Right atrium auricular region (tissue), 2 donors: ENCODE results near the gene TSPAN4. TPM values are rescaled to one million over a fixed set of nuclear protein-coding genes. Genes with fewer than 3 reads are reported as not detected.

Experiments
- DNase-seq: peaks from one replicate; pipeline ENCODE4 v3.0.0-alpha.2; 2019; ENCODE audit warnings: low spot score
- H3K27ac ChIP-seq, 2 donors: fragments of 200-600 bp; sonication (generic); 1 replicate in 1 of 2; 2 replicates in 1 of 2; pipeline ENCODE4 v1.5.1; 2016 to 2019
- H3K27me3 ChIP-seq, 2 donors: fragments of 200-600 bp; sonication (generic); one replicate each; pipeline versions ENCODE4 v1.5.1 to v1.6.0; 2017 to 2019
- H3K36me3 ChIP-seq: fragments of 200-600 bp; sonication (generic); one replicate; pipeline ENCODE4 v1.5.1; 2016
- H3K4me1 ChIP-seq, 2 donors: fragments of 200-600 bp; sonication (generic); one replicate each; pipeline versions ENCODE4 v1.5.1 to v1.6.0; 2017 to 2019
- H3K4me3 ChIP-seq, 2 donors: fragments of 200-600 bp; sonication (generic); 1 replicate in 1 of 2; 2 replicates in 1 of 2; pipeline ENCODE4 v1.5.1; 2017 to 2019; ENCODE audit warnings: mild to moderate bottlenecking in 1 of 2, moderate library complexity in 1 of 2
- H3K9me3 ChIP-seq, 2 donors: fragments of 200-600 bp; sonication (generic); one replicate each; pipeline ENCODE4 v1.5.1; 2019
- CTCF ChIP-seq, 2 donors: fragments of 200-600 bp; sonication (generic); IDR thresholded peaks; one replicate each; pipeline ENCODE4 v1.5.1; 2019; ENCODE audit warnings: antibody characterized with exemption in 2 of 2
- total RNA-seq, 2 donors: library from RNA; depleted of rRNA; stranded (reverse); fragments of >200 nt; gene quantifications; one replicate each; pipeline ENCODE4 v1.1.0, GENCODE V29; 2016

The TSPAN4 gene
- total RNA-seq, 2 donors from 2014 or later = 37.2 to 81.0 TPM

GRCh38 chr11:888310-889212, 45.9 kb downstream of the TSPAN4 start:
- DNase-seq = no peak
- H3K27ac ChIP-seq = no peak overlapping the region
- H3K36me3 ChIP-seq = no peaks in the 10 kb centered on the region
- H3K27me3 ChIP-seq = no peaks in the 10 kb centered on the region
- no peaks in the 10 kb centered on the region for H3K4me1 ChIP-seq
- TF ChIP-seq CTCF (IDR thresholded peaks at IDR 0.05) = no peak
- no peaks in the 10 kb centered on the region for H3K9me3 ChIP-seq
- H3K4me3 ChIP-seq = no peak overlapping the region

GRCh38 chr11:889257-889656, 46.6 kb downstream of the TSPAN4 start:
- H3K4me1 ChIP-seq = no peaks in the 10 kb centered on the region
- no peak overlapping the region for H3K27ac ChIP-seq
- no peaks in the 10 kb centered on the region for H3K27me3 ChIP-seq
- DNase-seq = no peak
- no peak for TF ChIP-seq CTCF (IDR thresholded peaks at IDR 0.05)
- H3K4me3 ChIP-seq = no peak overlapping the region
- H3K36me3 ChIP-seq = no peaks in the 10 kb centered on the region
- no peaks in the 10 kb centered on the region for H3K9me3 ChIP-seq

- no peaks in the 10 kb centered on the region for H3K9me3 ChIP-seq
- DNase-seq = no peak
- no peak overlapping the region for H3K27ac ChIP-seq
- no peaks in the 10 kb centered on the region for H3K27me3 ChIP-seq
- no peak overlapping the region for H3K4me3 ChIP-seq
- no peaks in the 10 kb centered on the region for H3K36me3 ChIP-seq
- H3K4me1 ChIP-seq = no peaks in the 10 kb centered on the region
- no peak for TF ChIP-seq CTCF (IDR thresholded peaks at IDR 0.05)
Observed at GRCh38 chr11:889687-890475, 47.2 kb downstream of the TSPAN4 start.

DNA sequence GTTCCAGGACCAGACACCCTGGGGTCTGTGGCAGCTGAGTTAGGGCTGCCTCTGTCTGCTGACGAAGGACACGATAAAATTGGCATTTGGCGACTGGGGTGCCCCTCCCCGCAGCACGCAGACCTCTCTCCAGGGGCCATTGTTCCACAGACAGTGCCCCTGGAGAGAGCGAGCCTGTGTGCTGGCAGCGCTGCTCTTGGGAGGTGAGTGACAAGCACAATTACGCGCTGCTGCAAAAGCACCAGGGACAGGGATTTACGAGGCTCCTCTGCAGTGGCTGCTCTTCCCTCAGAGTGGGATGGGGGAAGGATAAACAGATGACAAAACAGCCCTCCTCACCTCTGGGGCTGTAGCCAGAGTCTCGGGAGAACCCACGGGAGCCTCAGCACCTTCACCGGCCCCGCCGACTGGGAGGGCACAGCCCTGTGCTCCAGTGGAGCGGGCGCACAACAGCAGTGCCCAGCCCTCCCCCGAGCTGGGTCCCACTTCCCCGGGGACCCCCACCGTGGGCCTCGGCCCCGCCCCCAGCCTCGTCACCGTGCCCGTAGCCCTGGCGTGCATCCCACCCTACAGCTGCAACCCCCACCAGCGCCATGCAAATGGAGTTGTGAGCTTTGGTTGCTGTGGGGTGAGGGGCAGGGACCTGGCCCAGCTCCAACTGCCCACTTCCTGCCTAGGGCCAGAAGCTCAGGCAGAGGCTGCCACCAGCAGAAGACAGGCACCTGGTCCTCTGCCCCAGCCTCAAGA, 48.3 kb downstream of the TSPAN4 start:
- Histone ChIP-seq H3K36me3 (no peaks in the 10 kb centered on the region), H3K9me3 (no peaks in the 10 kb centered on the region), H3K4me3 (no peak overlapping the region), H3K27ac (no peak overlapping the region), H3K27me3 (no peaks in the 10 kb centered on the region), H3K4me1 (no peaks in the 10 kb centered on the region)
- TF ChIP-seq CTCF (IDR thresholded peaks at IDR 0.05) = no peak
- no peak for DNase-seq

DNA sequence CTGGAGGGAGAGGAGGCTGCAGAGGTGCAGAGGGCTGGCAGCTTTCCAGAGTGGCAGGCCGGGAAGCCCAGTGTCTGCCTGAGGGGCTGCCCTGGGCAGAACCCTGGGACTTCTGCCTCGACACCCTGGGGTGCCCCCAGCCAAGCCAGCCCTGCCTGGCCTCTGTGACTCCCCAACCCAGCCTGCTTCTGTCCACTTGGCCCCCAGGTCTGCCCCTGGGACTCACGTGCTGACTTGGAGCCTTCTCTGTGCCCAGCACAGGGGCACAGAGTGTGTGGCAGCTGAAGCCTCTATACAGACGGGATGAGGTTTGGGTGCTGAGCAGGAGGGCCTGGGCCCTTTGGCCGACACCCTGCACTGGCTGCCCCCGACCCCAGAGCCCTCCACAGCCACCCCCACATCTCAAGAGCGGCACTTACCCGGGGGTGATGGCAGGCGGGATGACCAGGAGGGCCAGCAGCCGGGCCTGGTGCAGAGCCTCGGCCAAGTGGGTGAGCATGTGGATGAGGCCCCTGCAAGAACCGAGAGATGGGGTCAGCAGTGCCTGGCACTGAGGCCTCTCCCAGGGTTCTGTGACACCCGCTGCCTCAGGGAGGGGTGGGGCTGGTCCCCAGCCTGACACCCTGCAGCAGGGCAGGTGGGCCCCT, 50.5 kb downstream of the TSPAN4 start:
- no peak for DNase-seq
- Histone ChIP-seq H3K36me3 (no peaks in the 10 kb centered on the region), H3K27ac (no peak overlapping the region), H3K9me3 (no peaks in the 10 kb centered on the region), H3K4me3 (no peak overlapping the region), H3K27me3 (no peaks in the 10 kb centered on the region), H3K4me1 (no peaks in the 10 kb centered on the region)
- no peak for TF ChIP-seq CTCF (IDR thresholded peaks at IDR 0.05)
